HEK293T (cell line): ENCODE results near the gene EIF2S1.
A peak's percentile ranks its signal among the peaks of the same experiment; 100 is the strongest.
"Not testable (repeated sequence)": the region's sequence is repeated elsewhere in the genome, so short reads cannot be mapped to it uniquely, and the experiment has no call there.

Source experiments
- CTCF ChIA-PET: fragments of 350-600 bp; formaldehyde crosslinking; extraction: SDS; loops from one replicate; lab custom pipeline; 2021; ENCODE audit warnings: antibody characterized with exemption, inconsistent platforms; lab: Yijun Ruan, JAX
- POLR2A ChIA-PET: fragments of 350-600 bp; formaldehyde crosslinking; extraction: SDS; loops from one replicate; lab custom pipeline; 2020; ENCODE audit warnings: antibody characterized with exemption, inconsistent platforms; lab: Yijun Ruan, JAX
- DNase-seq: peaks from one replicate; pipeline ENCODE4 v3.0.0; 2012; ENCODE audit warnings: mixed read lengths; ENCODE audit errors: extremely low spot score
- ARNT ChIP-seq: fragments of 450-650 bp; IDR thresholded peaks from 2 replicates; pipeline ENCODE4 v1.6.1; 2017; ENCODE audit warnings: mild to moderate bottlenecking
- BHLHE40 ChIP-seq: fragments of 450-650 bp; IDR thresholded peaks from 2 replicates; pipeline ENCODE4 v1.6.1; 2016; ENCODE audit warnings: mild to moderate bottlenecking, moderate library complexity, borderline replicate concordance
- CTBP1 ChIP-seq: fragments of 450-650 bp; IDR thresholded peaks from 2 replicates; pipeline ENCODE4 v1.6.1; 2016; ENCODE audit warnings: borderline replicate concordance
- ELF4 ChIP-seq: fragments of 450-650 bp; IDR thresholded peaks from 2 replicates; pipeline ENCODE4 v1.6.1; 2017; ENCODE audit warnings: antibody characterized with exemption
- FOXA1 ChIP-seq: fragments of 450-650 bp; IDR thresholded peaks from 2 replicates; pipeline ENCODE4 v1.6.1; 2016; ENCODE audit warnings: mild to moderate bottlenecking
- FOXK2 ChIP-seq: fragments of 450-650 bp; IDR thresholded peaks from 2 replicates; pipeline ENCODE4 v1.6.1; 2016; ENCODE audit warnings: mild to moderate bottlenecking
- FOXM1 ChIP-seq: fragments of 450-650 bp; IDR thresholded peaks from 2 replicates; pipeline ENCODE4 v1.6.1; 2017; ENCODE audit warnings: mild to moderate bottlenecking, borderline replicate concordance
- HDGF ChIP-seq: fragments of 450-650 bp; IDR thresholded peaks from 2 replicates; pipeline ENCODE4 v1.6.1; 2017; ENCODE audit warnings: antibody characterized with exemption, borderline replicate concordance
- L3MBTL2 ChIP-seq: fragments of 450-650 bp; conservative IDR thresholded peaks from 2 replicates; pipeline ENCODE4 v1.6.1; 2016; ENCODE audit warnings: mild to moderate bottlenecking
- LEF1 ChIP-seq: fragments of 450-650 bp; IDR thresholded peaks from 2 replicates; pipeline ENCODE4 v1.6.1; 2017; ENCODE audit warnings: mild to moderate bottlenecking, borderline replicate concordance
- NFRKB ChIP-seq: fragments of 450-650 bp; IDR thresholded peaks from 2 replicates; pipeline ENCODE4 v1.6.1; 2016; ENCODE audit warnings: mild to moderate bottlenecking, moderate library complexity
- SP1 ChIP-seq: fragments of 450-650 bp; IDR thresholded peaks from 2 replicates; pipeline ENCODE4 v1.6.1; 2017
- SUZ12 ChIP-seq: fragments of 450-650 bp; IDR thresholded peaks from 2 replicates; pipeline ENCODE4 v1.6.1; 2016; ENCODE audit warnings: mild to moderate bottlenecking
- TARDBP ChIP-seq: fragments of 450-650 bp; IDR thresholded peaks from 2 replicates; pipeline ENCODE4 v1.6.1; 2016
- ZNF384 ChIP-seq: fragments of 450-650 bp; IDR thresholded peaks from 2 replicates; pipeline ENCODE4 v1.6.1; 2016
- TF ChIP-seq, protein P1 (sequence below): fragments of 450-650 bp; IDR thresholded peaks from 2 replicates; pipeline ENCODE4 v1.6.1; 2016

The EIF2S1 gene

GRCh38 chr14:67409461-67409860 is 49.3 kb downstream of the EIF2S1 start:
- no peak for DNase-seq
- CTCF ChIA-PET, result interaction anchor here (0.6 to 1.3 kb wide), 2 partner anchors 17 to 1803 kb away, joined by 3 read pairs; no protein-coding TSS in a partner anchor
- POLR2A ChIA-PET, result no interaction called here
- TF ChIP-seq LEF1 (no peak), ARNT (no peak), FOXK2 (no peak), HDGF (no peak), TARDBP (no peak), FOXA1 (no peak), ELF4 (no peak), BHLHE40 (no peak), SUZ12 (no peak), ZNF384 (no peak), SP1 (no peak), CTBP1 (no peak), FOXM1 (no peak)
- TF ChIP-seq, protein P1, sequence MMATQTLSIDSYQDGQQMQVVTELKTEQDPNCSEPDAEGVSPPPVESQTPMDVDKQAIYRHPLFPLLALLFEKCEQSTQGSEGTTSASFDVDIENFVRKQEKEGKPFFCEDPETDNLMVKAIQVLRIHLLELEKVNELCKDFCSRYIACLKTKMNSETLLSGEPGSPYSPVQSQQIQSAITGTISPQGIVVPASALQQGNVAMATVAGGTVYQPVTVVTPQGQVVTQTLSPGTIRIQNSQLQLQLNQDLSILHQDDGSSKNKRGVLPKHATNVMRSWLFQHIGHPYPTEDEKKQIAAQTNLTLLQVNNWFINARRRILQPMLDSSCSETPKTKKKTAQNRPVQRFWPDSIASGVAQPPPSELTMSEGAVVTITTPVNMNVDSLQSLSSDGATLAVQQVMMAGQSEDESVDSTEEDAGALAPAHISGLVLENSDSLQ, result no peak

- DNase-seq, result no peak
- ChIA-PET CTCF (interaction anchor here (0.6 to 1.2 kb wide), 3 partner anchors 9 to 1803 kb away, joined by 3 to 4 read pairs (median 4); no protein-coding TSS in a partner anchor), POLR2A (no interaction called here)
- TF ChIP-seq ELF4, result no peak
- TF ChIP-seq L3MBTL2, result no peak
- TF ChIP-seq ARNT, result no peak
- TF ChIP-seq FOXK2, result no peak
- no peak for TF ChIP-seq NFRKB
- TF ChIP-seq ZNF384, result no peak
- no peak for TF ChIP-seq FOXM1
- TF ChIP-seq SP1, result no peak
Observed at GRCh38 chr14:67410313-67410712, 50.2 kb downstream of the EIF2S1 start.

GRCh38 chr14:67411370-67411769 is 51.2 kb downstream of the EIF2S1 start:
- CTCF ChIA-PET, result interaction anchor here (1.0 kb wide), 1 partner anchor 16 kb away, joined by 3 read pairs; no protein-coding TSS in a partner anchor
- TF ChIP-seq BHLHE40 (no peak), SP1 (no peak), HDGF (no peak), ZNF384 (no peak), TARDBP (no peak), CTBP1 (no peak), FOXK2 (no peak), ARNT (no peak), NFRKB (no peak), FOXM1 (no peak), ELF4 (no peak), L3MBTL2 (no peak)
- TF ChIP-seq, protein P1, result no peak
- no peak for DNase-seq
- POLR2A ChIA-PET, result no interaction called here

GRCh38 chr14:67411820-67412421 is 51.8 kb downstream of the EIF2S1 start, which contains the start of gene PLEK2:
PLEK2 (minus strand) TSS chr14:67412165; CDS start chr14:67412059, 106 bp downstream.
- ChIA-PET CTCF (interaction anchor here (1.0 kb wide), 1 partner anchor 15 kb away, joined by 3 read pairs; no protein-coding TSS in a partner anchor), POLR2A (no interaction called here)
- TF ChIP-seq SUZ12 (no peak), L3MBTL2 (no peak), BHLHE40 (no peak), TARDBP (no peak), FOXK2 (no peak), CTBP1 (no peak), HDGF (no peak), ELF4 (no peak), NFRKB (no peak)
- TF ChIP-seq, protein P1, result no peak
- DNase-seq, result no peak

- peak; percentile 36 for DNase-seq
- ChIA-PET POLR2A (interaction anchor here (1.4 kb wide), 1 partner anchor 282 kb away, joined by 4 read pairs; the partner anchor contains the start of gene RDH11), CTCF (no interaction called here)
- TF ChIP-seq ZNF384, result no peak
- TF ChIP-seq SP1, result no peak
- TF ChIP-seq FOXM1, result no peak
- no peak for TF ChIP-seq BHLHE40
Observed at GRCh38 chr14:67413806-67414769, 54.0 kb downstream of the EIF2S1 start.

DNA sequence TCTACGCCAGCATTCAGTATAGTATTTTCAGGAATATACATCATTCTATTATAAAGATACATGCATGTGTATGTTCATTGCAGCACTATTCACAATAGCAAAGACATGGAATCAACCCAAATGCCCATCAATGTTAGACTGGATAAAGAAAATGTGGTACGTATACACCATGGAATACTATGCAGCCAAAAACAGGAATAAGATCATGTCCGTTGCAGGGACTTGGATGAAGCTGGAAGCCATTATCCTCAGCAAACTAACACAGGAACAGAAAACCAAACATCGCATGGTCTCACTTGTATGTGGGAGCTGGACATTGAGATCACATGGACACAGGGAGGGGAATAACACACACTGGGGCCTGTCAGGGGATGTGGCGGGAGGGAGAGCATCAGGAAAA is 55.5 kb downstream of the EIF2S1 start:
- POLR2A ChIA-PET, DNase-seq, CTCF ChIA-PET: not testable (repeated sequence)
